Type B pancreatic cell (in vitro differentiated cells): Measurements from ENCODE around the gene VAV1. TPM values are rescaled to one million over a fixed set of nuclear protein-coding genes. Genes with fewer than 3 reads are reported as not detected.
"Not testable (repeated sequence)": the region's sequence is repeated elsewhere in the genome, so short reads cannot be mapped to it uniquely, and the experiment has no call there.

ENCODE experiments used
- DNase-seq: peaks from one replicate; pipeline ENCODE4 v3.0.0; 2021; ENCODE audit warnings: mixed read lengths; ENCODE audit not compliant: unreplicated experiment; ENCODE audit errors: extremely low spot score
- H3K27ac Mint-ChIP-seq: 2 replicates; pipeline ENCODE4 v1.8.0; 2021; ENCODE audit warnings: mild to moderate bottlenecking, mixed read lengths
- H3K27me3 Mint-ChIP-seq: 2 replicates; pipeline ENCODE4 v1.8.0; 2021; ENCODE audit warnings: mixed read lengths
- H3K36me3 Mint-ChIP-seq: 2 replicates; pipeline ENCODE4 v1.8.0; 2021; ENCODE audit warnings: mixed read lengths
- H3K4me1 Mint-ChIP-seq: one replicate; pipeline ENCODE4 v1.8.0; 2021; ENCODE audit warnings: mixed read lengths; ENCODE audit not compliant: unreplicated experiment
- H3K4me3 Mint-ChIP-seq: 2 replicates; pipeline ENCODE4 v1.8.0; 2021; ENCODE audit warnings: mild to moderate bottlenecking, mixed read lengths
- H3K9me3 Mint-ChIP-seq: 2 replicates; pipeline ENCODE4 v1.8.0; 2021; ENCODE audit warnings: mixed read lengths
- CTCF ChIP-seq: fragments of 200-600 bp; sonication (generic); conservative IDR thresholded peaks from 2 replicates; pipeline ENCODE4 v1.5.0; 2021; ENCODE audit warnings: antibody characterized with exemption, mild to moderate bottlenecking
- total RNA-seq: library from RNA; stranded (reverse); gene quantifications from 2 replicates; pipeline ENCODE4 v1.2.1, GENCODE V29; 2021; ENCODE audit warnings: low replicate concordance

Gene VAV1
- total RNA-seq, 1 donor from 2014 or later, result not detected

GRCh38 chr19:6868351-6868750 is 95.8 kb downstream of the VAV1 start:
- TF ChIP-seq CTCF, result no peak
- no peak for DNase-seq
- Mint-ChIP-seq H3K27me3 (peaks cover 16% of the 10 kb centered on the region), H3K4me1 (no peaks in the 10 kb centered on the region), H3K36me3 (no peaks in the 10 kb centered on the region), H3K9me3 (peaks cover 5% of the 10 kb centered on the region), H3K4me3 (no peak overlapping the region), H3K27ac (no peak overlapping the region)

GRCh38 chr19:6869151-6869882 is 96.8 kb downstream of the VAV1 start:
- H3K4me3 Mint-ChIP-seq, H3K9me3 Mint-ChIP-seq, H3K4me1 Mint-ChIP-seq, H3K36me3 Mint-ChIP-seq, H3K27ac Mint-ChIP-seq, DNase-seq: not testable (repeated sequence)
- H3K27me3 Mint-ChIP-seq, result peaks cover 13% of the 10 kb centered on the region

- H3K4me3 Mint-ChIP-seq, result no peak overlapping the region
- no peak for TF ChIP-seq CTCF
- H3K36me3 Mint-ChIP-seq, result no peaks in the 10 kb centered on the region
- peaks cover 3% of the 10 kb centered on the region for H3K27me3 Mint-ChIP-seq
- H3K27ac Mint-ChIP-seq, result no peak overlapping the region
- no peak for DNase-seq
- peaks cover 9% of the 10 kb centered on the region for H3K9me3 Mint-ChIP-seq
- H3K4me1 Mint-ChIP-seq, result no peaks in the 10 kb centered on the region
Observed at GRCh38 chr19:6873708-6874431, 101.4 kb downstream of the VAV1 start.

GRCh38 chr19:6875218-6875617 is 102.7 kb downstream of the VAV1 start:
- no peak for TF ChIP-seq CTCF
- Mint-ChIP-seq H3K4me3 (no peak overlapping the region), H3K4me1 (no peaks in the 10 kb centered on the region), H3K9me3 (peaks cover 15% of the 10 kb centered on the region), H3K27ac (no peak overlapping the region), H3K36me3 (no peaks in the 10 kb centered on the region), H3K27me3 (peaks cover 3% of the 10 kb centered on the region)
- no peak for DNase-seq

- Mint-ChIP-seq H3K27me3 (peaks cover 3% of the 10 kb centered on the region), H3K4me1 (no peaks in the 10 kb centered on the region), H3K4me3 (no peak overlapping the region), H3K9me3 (peaks cover 11% of the 10 kb centered on the region), H3K27ac (no peak overlapping the region), H3K36me3 (no peaks in the 10 kb centered on the region)
- no peak for TF ChIP-seq CTCF
- no peak for DNase-seq
Observed at GRCh38 chr19:6876748-6877147, 104.2 kb downstream of the VAV1 start.

GRCh38 chr19:6877766-6878165 is 105.3 kb downstream of the VAV1 start:
- Mint-ChIP-seq H3K27ac (no peak overlapping the region), H3K9me3 (peaks cover 11% of the 10 kb centered on the region), H3K4me1 (no peaks in the 10 kb centered on the region), H3K4me3 (no peak overlapping the region), H3K36me3 (no peaks in the 10 kb centered on the region), H3K27me3 (peaks cover 3% of the 10 kb centered on the region)
- DNase-seq, result no peak
- no peak for TF ChIP-seq CTCF
